ENCODE results near the gene MYO1F. TPM values are rescaled to one million over a fixed set of nuclear protein-coding genes. Genes with fewer than 3 reads are reported as not detected.

Gene MYO1F
- total RNA-seq, 1 donor from 2014 or later = 0.55 TPM

- peaks cover 10% of the 10 kb centered on the region for H3K4me1 Mint-ChIP-seq (ENCODE audit: low read depth)
- peak overlapping the region; percentile 81 for H3K27ac Mint-ChIP-seq
- no peak for TF ChIP-seq CTCF (IDR thresholded peaks at IDR 0.05; ENCODE audit: unreplicated experiment)
- peak; percentile 90 for DNase-seq (ENCODE audit: low spot score, unreplicated experiment)
- no peak overlapping the region for H3K4me3 Mint-ChIP-seq (ENCODE audit: low read depth)
- peaks cover 13% of the 10 kb centered on the region for H3K36me3 Mint-ChIP-seq (ENCODE audit: insufficient read depth)
- H3K27me3 Mint-ChIP-seq = no peaks in the 10 kb centered on the region
- no peaks in the 10 kb centered on the region for H3K9me3 Mint-ChIP-seq (ENCODE audit: low read depth)
Measured at GRCh38 chr19:8526345-8527091, 50.7 kb downstream of the MYO1F start.

GRCh38 chr19:8525401-8525684 is 51.9 kb downstream of the MYO1F start:
- H3K36me3 Mint-ChIP-seq (ENCODE audit: insufficient read depth) = peaks cover 13% of the 10 kb centered on the region
- peak; percentile 62 for TF ChIP-seq CTCF (IDR thresholded peaks at IDR 0.05; ENCODE audit: unreplicated experiment)
- no peak overlapping the region for H3K4me3 Mint-ChIP-seq (ENCODE audit: low read depth)
- DNase-seq (ENCODE audit: low spot score, unreplicated experiment) = no peak
- no peaks in the 10 kb centered on the region for H3K27me3 Mint-ChIP-seq
- no peak overlapping the region for H3K27ac Mint-ChIP-seq
- H3K9me3 Mint-ChIP-seq (ENCODE audit: low read depth) = no peaks in the 10 kb centered on the region
- peaks cover 10% of the 10 kb centered on the region for H3K4me1 Mint-ChIP-seq (ENCODE audit: low read depth)

- peaks cover 10% of the 10 kb centered on the region for H3K27me3 Mint-ChIP-seq
- no peak for DNase-seq (ENCODE audit: low spot score, unreplicated experiment)
- no peaks in the 10 kb centered on the region for H3K9me3 Mint-ChIP-seq (ENCODE audit: low read depth)
- H3K36me3 Mint-ChIP-seq (ENCODE audit: insufficient read depth) = no peaks in the 10 kb centered on the region
- no peak for TF ChIP-seq CTCF (IDR thresholded peaks at IDR 0.05; ENCODE audit: unreplicated experiment)
- H3K4me1 Mint-ChIP-seq (ENCODE audit: low read depth) = no peaks in the 10 kb centered on the region
- no peak overlapping the region for H3K4me3 Mint-ChIP-seq (ENCODE audit: low read depth)
- no peak overlapping the region for H3K27ac Mint-ChIP-seq
Measured at GRCh38 chr19:8519388-8519787, 57.9 kb downstream of the MYO1F start.

GRCh38 chr19:8518536-8518935 is 58.7 kb downstream of the MYO1F start:
- Mint-ChIP-seq H3K27ac (no peak overlapping the region), H3K4me3 (ENCODE audit: low read depth) (no peak overlapping the region), H3K9me3 (ENCODE audit: low read depth) (no peaks in the 10 kb centered on the region), H3K4me1 (ENCODE audit: low read depth) (peaks cover 3% of the 10 kb centered on the region), H3K36me3 (ENCODE audit: insufficient read depth) (peaks cover under 1% of the 10 kb centered on the region), H3K27me3 (peaks cover 10% of the 10 kb centered on the region)
- no peak for DNase-seq (ENCODE audit: low spot score, unreplicated experiment)
- no peak for TF ChIP-seq CTCF (IDR thresholded peaks at IDR 0.05; ENCODE audit: unreplicated experiment)

- Mint-ChIP-seq H3K36me3 (ENCODE audit: insufficient read depth) (peaks cover 3% of the 10 kb centered on the region), H3K27ac (no peak overlapping the region), H3K4me3 (ENCODE audit: low read depth) (no peak overlapping the region), H3K9me3 (ENCODE audit: low read depth) (no peaks in the 10 kb centered on the region), H3K27me3 (peaks cover 10% of the 10 kb centered on the region), H3K4me1 (ENCODE audit: low read depth) (peaks cover 5% of the 10 kb centered on the region)
- DNase-seq (ENCODE audit: low spot score, unreplicated experiment) = no peak
- no peak for TF ChIP-seq CTCF (IDR thresholded peaks at IDR 0.05; ENCODE audit: unreplicated experiment)
Measured at GRCh38 chr19:8517551-8518442, 59.4 kb downstream of the MYO1F start.
